K562 (cell line): ENCODE measurements around the gene ALOXE3. TPM values are rescaled to one million over a fixed set of nuclear protein-coding genes. Genes with fewer than 3 reads are reported as not detected.

Source experiments
- ATAC-seq: fragments of 200-7000 bp; cut with Tn5 transposase; 3 replicates; pipeline ENCODE4 v1.9.1; 2020; ENCODE audit warnings: moderate library complexity
- BruUV-seq: library from RNA; stranded (reverse); fragments of 400-500 nt; replicated peaks from 2 replicates; lab custom pipeline; 2021; lab: Mats Ljungman, UMichigan
- CTCF ChIA-PET: fragments of 300-600 bp; formaldehyde crosslinking; extraction: SDS; loops from one replicate; lab custom pipeline; 2021; ENCODE audit warnings: low intra/inter-chr PET ratio; lab: Yijun Ruan, JAX
- POLR2A ChIA-PET: fragments of 300-600, 350-650 bp; sonication (Branson Sonifier 250); formaldehyde crosslinking; extraction: SDS; loops from one replicate; lab custom pipeline; 2021; ENCODE audit warnings: antibody characterized with exemption, inconsistent platforms; lab: Yijun Ruan, JAX
- DNase-seq, 4 experiments: peaks; one replicate each; pipeline versions ENCODE4 v3.0.0 to v3.0.0-alpha.2; 2011 to 2018; ENCODE audit warnings: low spot score in 3 of 4, mixed read lengths in 3 of 4; ENCODE audit errors: extremely low read depth in 1 of 4
- FAIRE-seq: peaks from 2 replicates; lab custom pipeline; 2011; peaks lifted over from hg19 to GRCh38; lab: Jason Lieb, UNC
- H2AFZ ChIP-seq: 2 replicates; pipeline ENCODE4 v1.6.0; 2011; ENCODE audit warnings: low read depth, low read length, control low read depth, inconsistent platforms
- H3K27ac ChIP-seq: fragments of 200-600 bp; 3 replicates; pipeline ENCODE4 v1.8.0; 2011; ENCODE audit warnings: low read depth, mild to moderate bottlenecking, control low read depth, inconsistent platforms, low read length, moderate library complexity, mixed read lengths; ENCODE audit errors: extremely low read depth
- H3K27me3 ChIP-seq, 2 experiments: fragments of 300-600 bp in 1 of 2; 2 replicates in 1 of 2; 3 replicates in 1 of 2; pipeline versions ENCODE4 v1.6.0 to v1.8.0; 2011; ENCODE audit warnings: inconsistent platforms in 2 of 2, low read length in 2 of 2, mild to moderate bottlenecking in 1 of 2, mixed read lengths in 1 of 2, moderate library complexity in 1 of 2; ENCODE audit not compliant: control insufficient read depth in 2 of 2, insufficient read depth in 2 of 2
- H3K36me3 ChIP-seq: fragments of 300-600 bp; 3 replicates; pipeline ENCODE4 v1.8.0; 2011; ENCODE audit warnings: mild to moderate bottlenecking, low read length, inconsistent platforms; ENCODE audit not compliant: control insufficient read depth, insufficient read depth
- H3K4me1 ChIP-seq, 2 experiments: fragments of 200-600 bp in 1 of 2; replicated peaks in 1 of 2; 2 replicates in 1 of 2; 3 replicates in 1 of 2; pipeline versions ENCODE4 v1.5.1 to v1.8.0; 2011; ENCODE audit warnings: inconsistent platforms in 2 of 2, low read length in 2 of 2, mild to moderate bottlenecking in 1 of 2, mixed read lengths in 1 of 2, moderate library complexity in 1 of 2; ENCODE audit not compliant: control insufficient read depth in 2 of 2, insufficient read depth in 2 of 2
- H3K4me2 ChIP-seq: 2 replicates; pipeline ENCODE4 v1.6.1; 2011; ENCODE audit warnings: low read length, control low read depth, inconsistent platforms, mixed read lengths; ENCODE audit not compliant: insufficient read depth
- H3K4me3 ChIP-seq: fragments of 200-600 bp; sonication (generic), shearing (Covaris generic); 2 replicates; pipeline ENCODE4 v1.5.1; 2016; ENCODE audit warnings: control low read depth, inconsistent platforms
- H3K79me2 ChIP-seq: fragments of 200-600 bp; 3 replicates; pipeline ENCODE4 v1.8.0; 2011; ENCODE audit warnings: low read length, inconsistent platforms; ENCODE audit not compliant: control insufficient read depth, insufficient read depth
- H3K9ac ChIP-seq, 2 experiments: 2 replicates each; pipeline versions ENCODE4 v1.6.0 to v1.6.1; 2011; ENCODE audit warnings: low read depth in 2 of 2, low read length in 2 of 2, control low read depth in 1 of 2, inconsistent platforms in 1 of 2, mild to moderate bottlenecking in 1 of 2, mixed read lengths in 1 of 2; ENCODE audit not compliant: insufficient read depth in 1 of 2
- H3K9me1 ChIP-seq: one replicate; pipeline ENCODE4 v1.6.0; 2011; ENCODE audit warnings: inconsistent platforms, mild to moderate bottlenecking, low read length, moderate library complexity; ENCODE audit not compliant: control insufficient read depth, insufficient read depth
- H3K9me3 ChIP-seq: replicated peaks from 2 replicates; pipeline ENCODE4 v1.5.1; 2011; ENCODE audit warnings: low read depth, low read length, inconsistent platforms; ENCODE audit not compliant: control insufficient read depth, insufficient read depth
- H4K20me1 ChIP-seq: replicated peaks from 2 replicates; pipeline ENCODE4 v1.6.1; 2011; ENCODE audit warnings: low read length, inconsistent platforms, mixed read lengths; ENCODE audit not compliant: control insufficient read depth, insufficient read depth
- DIDO1 ChIP-seq: fragments of 450-650 bp; IDR thresholded peaks from 2 replicates; pipeline ENCODE4 v1.6.1; 2016; ENCODE audit warnings: low read depth, missing biosample characterization, missing genetic modification characterization
- HNRNPH1 ChIP-seq: fragments of 200-400 bp; formaldehyde crosslinking; optimal IDR thresholded peaks from 2 replicates; pipeline ENCODE3; 2017; ENCODE audit warnings: low read depth, mild to moderate bottlenecking, low read length, moderate library complexity
- ILF3 ChIP-seq: fragments of 450-650 bp; IDR thresholded peaks from 2 replicates; pipeline ENCODE4 v1.6.1; 2018; ENCODE audit warnings: antibody characterized with exemption, mild to moderate bottlenecking, moderate library complexity, borderline replicate concordance
- KAT8 ChIP-seq: fragments of 450-650 bp; IDR thresholded peaks from 2 replicates; pipeline ENCODE4 v1.6.1; 2016; ENCODE audit warnings: low read depth, mild to moderate bottlenecking
- MYC ChIP-seq, 2 experiments: fragments of 250-450 bp in 1 of 2; sonication (Bioruptor Pico) in 1 of 2; IDR thresholded peaks; 2 replicates each; pipeline versions ENCODE4 v1.5.1 to v1.6.1; 2012 to 2021; ENCODE audit warnings: low read depth in 2 of 2, borderline replicate concordance in 1 of 2, improper control_type of control experiment in 1 of 2, low read length in 1 of 2, mild to moderate bottlenecking in 1 of 2, moderate library complexity in 1 of 2
- PHB ChIP-seq: fragments of 250-450 bp; sonication (Bioruptor Pico); IDR thresholded peaks from 2 replicates; pipeline ENCODE4 v1.5.0; 2021
- POLR2G ChIP-seq: fragments of 200-400 bp; formaldehyde crosslinking; IDR thresholded peaks from 2 replicates; pipeline ENCODE4 v1.6.1; 2017; ENCODE audit warnings: low read depth, mild to moderate bottlenecking, antibody characterized with exemption, low read length, moderate library complexity
- POLR2H ChIP-seq: IDR thresholded peaks from 2 replicates; pipeline ENCODE4 v1.6.1; 2016; ENCODE audit warnings: missing genetic modification characterization, low read depth, mild to moderate bottlenecking, control low read depth, missing compliant biosample characterization, moderate library complexity
- STAT5A ChIP-seq: IDR thresholded peaks from 2 replicates; pipeline ENCODE4 v1.6.1; 2012; ENCODE audit warnings: low read length, inconsistent platforms, borderline replicate concordance
- TGIF2 ChIP-seq: sonication (generic); formaldehyde crosslinking; IDR thresholded peaks from 2 replicates; pipeline ENCODE4 v1.8.1; 2022; ENCODE audit warnings: mild to moderate bottlenecking, missing genetic modification reagents, moderate library complexity
- ZNF324 ChIP-seq: fragments of 250-450 bp; sonication (Bioruptor Pico); IDR thresholded peaks from 2 replicates; pipeline ENCODE4 v1.4.0; 2020; ENCODE audit warnings: mild to moderate bottlenecking
- WGBS: fragments of 100-300 bp; shearing (Covaris generic); methylation state at CpG from one replicate; pipeline ENCODE4 v1.1.6; 2016; ENCODE audit warnings: low coverage, mixed read lengths; ENCODE audit not compliant: insufficient coverage; ENCODE audit errors: missing lambda C conversion rate; 5-methylcytosine and 5-hydroxymethylcytosine counted together
- in situ Hi-C: fragments of 300-500 bp; cut with MboI; formaldehyde crosslinking; loops from 4 replicates; pipeline ENCODE4 v1.15.0; 2018; ENCODE audit warnings: inconsistent platforms, mixed read lengths
- intact Hi-C: fragments of 100-400 bp; cut with micrococcal nuclease; formaldehyde crosslinking; loops from 2 replicates; pipeline ENCODE4 v1.14.2; 2022
- polyA plus RNA-seq, 8 experiments: library from polyadenylated mRNA; depleted of rRNA in 4 of 8; stranded (reverse) in 5 of 8; unstranded in 3 of 8; fragments of >200 nt; fragmentation: Nextera tagmentation in 2 of 8; fragmentation: Illumina TruSeq in 1 of 8; extraction: Ambion mirVana in 2 of 8; extraction: Trizol in 1 of 8; gene quantifications; 2 replicates each; pipeline versions ENCODE4 v1.2.1 to v1.2.3, GENCODE V29; 2011 to 2014; ENCODE audit warnings: inconsistent platforms in 1 of 8, missing spikeins in 1 of 8
- total RNA-seq, 7 experiments: library from RNA; depleted of rRNA in 6 of 7; stranded (reverse); fragments of >200 nt in 6 of 7; fragmentation: Illumina TruSeq in 2 of 7; extraction: Trizol in 2 of 7; gene quantifications; 2 replicates each; pipeline versions ENCODE4 v1.2.1 to v1.2.3, GENCODE V29; 2011 to 2021; ENCODE audit warnings: low replicate concordance in 1 of 7
- TF ChIP-seq, protein P1 (sequence below): fragments of 450-650 bp; formaldehyde crosslinking; conservative IDR thresholded peaks from 2 replicates; pipeline ENCODE4 v1.4.0; 2022; ENCODE audit warnings: mild to moderate bottlenecking, missing genetic modification characterization
- TF ChIP-seq, protein P2 (sequence below): fragments of 200-400 bp; formaldehyde crosslinking; IDR thresholded peaks from 2 replicates; pipeline ENCODE4 v1.6.1; 2017; ENCODE audit warnings: mild to moderate bottlenecking, low read depth, low read length, moderate library complexity
- TF ChIP-seq, protein P3 (sequence below): fragments of 250-450 bp; sonication (Bioruptor Pico); IDR thresholded peaks from 2 replicates; pipeline ENCODE4 v1.8.0; 2022; ENCODE audit warnings: moderate library complexity, mild to moderate bottlenecking, inconsistent platforms
- TF ChIP-seq, protein P4 (sequence below): fragments of 200-800 bp; sonication (Bioruptor generic); IDR thresholded peaks from 2 replicates; pipeline ENCODE4 v1.6.1; 2017; ENCODE audit warnings: missing genetic modification characterization, missing compliant biosample characterization

The ALOXE3 gene
- total and polyA plus RNA-seq, 9 of the 15 experiments (the other 6 are each of a cell fraction or from before 2014, with no cell fraction given), result 0.04 TPM; not detected in 8

DNA sequence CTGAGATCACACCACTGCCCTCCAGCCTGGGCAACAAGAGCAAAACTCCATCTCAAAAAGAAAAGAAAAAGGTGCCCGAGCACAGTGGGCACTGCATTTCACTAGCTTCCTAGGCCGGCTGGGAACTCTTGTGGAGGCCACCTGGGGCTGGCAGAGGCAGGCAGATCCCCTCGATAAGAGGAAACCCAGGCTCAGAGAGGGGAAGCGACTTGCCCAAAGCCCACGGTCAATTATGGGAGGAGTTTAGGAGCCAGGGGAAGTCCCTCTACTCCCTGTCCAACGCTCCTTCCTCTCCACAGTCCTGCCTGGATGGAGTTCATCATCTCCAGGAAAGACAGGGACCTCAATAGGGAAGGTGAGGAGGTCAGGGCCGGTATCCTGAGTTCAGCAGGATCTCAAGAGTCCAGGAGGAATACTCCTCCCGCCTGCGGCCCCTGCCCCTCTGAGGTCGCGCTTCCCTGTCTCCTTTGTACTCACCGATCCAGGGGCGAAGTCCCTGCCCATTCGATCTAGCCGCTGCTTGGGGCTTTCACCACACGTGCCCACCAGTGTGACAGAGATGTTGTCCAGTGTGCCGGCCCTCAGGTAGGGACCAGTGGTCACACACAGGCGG is 841 bp downstream of the ALOXE3 start:
- no peaks in the 10 kb centered on the region for H3K9me3 ChIP-seq
- no peak overlapping the region for H3K27ac ChIP-seq
- H3K9ac ChIP-seq, result peak overlapping the region in 1 of 2 experiments; percentile 83; a peak in 2 of 4 replicates
- intact Hi-C loops, result no loop called here
- CTCF ChIA-PET, result interaction anchor here (0.6 to 2.4 kb wide), 3 partner anchors 38 to 277 kb away, joined by 3 to 9 read pairs (median 3); no protein-coding TSS in a partner anchor
- peak overlapping the region; percentile 98 for H3K4me2 ChIP-seq
- no peaks in the 10 kb centered on the region for H3K79me2 ChIP-seq
- peaks cover 8% of the 10 kb centered on the region; the same call in 1 of the 2 replicates for H4K20me1 ChIP-seq
- no peaks in the 10 kb centered on the region for H3K36me3 ChIP-seq
- in situ Hi-C loops, result no loop called here
- peaks cover 14 to 37% of the 10 kb centered on the region in 2 experiments for H3K27me3 ChIP-seq
- no TSS peak for BruUV-seq
- no peak overlapping the region for H2AFZ ChIP-seq
- WGBS, result 27% methylated on average over 10 of the region's 18 CpGs
- DNase-seq (no peak), ATAC-seq (no peak), FAIRE-seq (no peak)
- POLR2A ChIA-PET, result no interaction called here
- TF ChIP-seq, protein P1, sequence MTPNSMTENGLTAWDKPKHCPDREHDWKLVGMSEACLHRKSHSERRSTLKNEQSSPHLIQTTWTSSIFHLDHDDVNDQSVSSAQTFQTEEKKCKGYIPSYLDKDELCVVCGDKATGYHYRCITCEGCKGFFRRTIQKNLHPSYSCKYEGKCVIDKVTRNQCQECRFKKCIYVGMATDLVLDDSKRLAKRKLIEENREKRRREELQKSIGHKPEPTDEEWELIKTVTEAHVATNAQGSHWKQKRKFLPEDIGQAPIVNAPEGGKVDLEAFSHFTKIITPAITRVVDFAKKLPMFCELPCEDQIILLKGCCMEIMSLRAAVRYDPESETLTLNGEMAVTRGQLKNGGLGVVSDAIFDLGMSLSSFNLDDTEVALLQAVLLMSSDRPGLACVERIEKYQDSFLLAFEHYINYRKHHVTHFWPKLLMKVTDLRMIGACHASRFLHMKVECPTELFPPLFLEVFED (CRISPR knock-in tag), result no peak
- TF ChIP-seq PHB (CRISPR knock-in tag) (no peak), STAT5A (no peak), ILF3 (no peak), TGIF2 (CRISPR knock-in tag) (no peak), DIDO1 (tag) (no peak), KAT8 (no peak), POLR2G (no peak), ZNF324 (CRISPR knock-in tag) (no peak), HNRNPH1 (no peak), POLR2H (tag) (no peak), MYC (IDR thresholded peaks at IDR 0.05; ENCODE audit: low read depth, low read length) (no peak), MYC (CRISPR knock-in tag; IDR thresholded peaks at IDR 0.05; ENCODE audit: borderline replicate concordance, low read depth) (no peak)
- TF ChIP-seq, protein P2, sequence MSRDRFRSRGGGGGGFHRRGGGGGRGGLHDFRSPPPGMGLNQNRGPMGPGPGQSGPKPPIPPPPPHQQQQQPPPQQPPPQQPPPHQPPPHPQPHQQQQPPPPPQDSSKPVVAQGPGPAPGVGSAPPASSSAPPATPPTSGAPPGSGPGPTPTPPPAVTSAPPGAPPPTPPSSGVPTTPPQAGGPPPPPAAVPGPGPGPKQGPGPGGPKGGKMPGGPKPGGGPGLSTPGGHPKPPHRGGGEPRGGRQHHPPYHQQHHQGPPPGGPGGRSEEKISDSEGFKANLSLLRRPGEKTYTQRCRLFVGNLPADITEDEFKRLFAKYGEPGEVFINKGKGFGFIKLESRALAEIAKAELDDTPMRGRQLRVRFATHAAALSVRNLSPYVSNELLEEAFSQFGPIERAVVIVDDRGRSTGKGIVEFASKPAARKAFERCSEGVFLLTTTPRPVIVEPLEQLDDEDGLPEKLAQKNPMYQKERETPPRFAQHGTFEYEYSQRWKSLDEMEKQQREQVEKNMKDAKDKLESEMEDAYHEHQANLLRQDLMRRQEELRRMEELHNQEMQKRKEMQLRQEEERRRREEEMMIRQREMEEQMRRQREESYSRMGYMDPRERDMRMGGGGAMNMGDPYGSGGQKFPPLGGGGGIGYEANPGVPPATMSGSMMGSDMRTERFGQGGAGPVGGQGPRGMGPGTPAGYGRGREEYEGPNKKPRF, result no peak
- TF ChIP-seq, protein P3, sequence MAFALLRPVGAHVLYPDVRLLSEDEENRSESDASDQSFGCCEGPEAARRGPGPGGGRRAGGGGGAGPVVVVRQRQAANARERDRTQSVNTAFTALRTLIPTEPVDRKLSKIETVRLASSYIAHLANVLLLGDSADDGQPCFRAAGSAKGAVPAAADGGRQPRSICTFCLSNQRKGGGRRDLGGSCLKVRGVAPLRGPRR (CRISPR knock-in tag), result no peak
- TF ChIP-seq, protein P4, sequence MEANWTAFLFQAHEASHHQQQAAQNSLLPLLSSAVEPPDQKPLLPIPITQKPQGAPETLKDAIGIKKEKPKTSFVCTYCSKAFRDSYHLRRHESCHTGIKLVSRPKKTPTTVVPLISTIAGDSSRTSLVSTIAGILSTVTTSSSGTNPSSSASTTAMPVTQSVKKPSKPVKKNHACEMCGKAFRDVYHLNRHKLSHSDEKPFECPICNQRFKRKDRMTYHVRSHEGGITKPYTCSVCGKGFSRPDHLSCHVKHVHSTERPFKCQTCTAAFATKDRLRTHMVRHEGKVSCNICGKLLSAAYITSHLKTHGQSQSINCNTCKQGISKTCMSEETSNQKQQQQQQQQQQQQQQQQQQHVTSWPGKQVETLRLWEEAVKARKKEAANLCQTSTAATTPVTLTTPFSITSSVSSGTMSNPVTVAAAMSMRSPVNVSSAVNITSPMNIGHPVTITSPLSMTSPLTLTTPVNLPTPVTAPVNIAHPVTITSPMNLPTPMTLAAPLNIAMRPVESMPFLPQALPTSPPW (CRISPR knock-in tag), result no peak
- no peaks in the 10 kb centered on the region for H3K9me1 ChIP-seq
- H3K4me3 ChIP-seq, result no peak overlapping the region
- peaks cover 14 to 28% of the 10 kb centered on the region in 2 experiments; a peak in 4 of 5 replicates for H3K4me1 ChIP-seq
